ENCODE data around the gene LDLR. TPM values are rescaled to one million over a fixed set of nuclear protein-coding genes. Genes with fewer than 3 reads are reported as not detected.

The LDLR gene
- total RNA-seq, 2 donors from 2014 or later = 65.0 to 190 TPM

DNA sequence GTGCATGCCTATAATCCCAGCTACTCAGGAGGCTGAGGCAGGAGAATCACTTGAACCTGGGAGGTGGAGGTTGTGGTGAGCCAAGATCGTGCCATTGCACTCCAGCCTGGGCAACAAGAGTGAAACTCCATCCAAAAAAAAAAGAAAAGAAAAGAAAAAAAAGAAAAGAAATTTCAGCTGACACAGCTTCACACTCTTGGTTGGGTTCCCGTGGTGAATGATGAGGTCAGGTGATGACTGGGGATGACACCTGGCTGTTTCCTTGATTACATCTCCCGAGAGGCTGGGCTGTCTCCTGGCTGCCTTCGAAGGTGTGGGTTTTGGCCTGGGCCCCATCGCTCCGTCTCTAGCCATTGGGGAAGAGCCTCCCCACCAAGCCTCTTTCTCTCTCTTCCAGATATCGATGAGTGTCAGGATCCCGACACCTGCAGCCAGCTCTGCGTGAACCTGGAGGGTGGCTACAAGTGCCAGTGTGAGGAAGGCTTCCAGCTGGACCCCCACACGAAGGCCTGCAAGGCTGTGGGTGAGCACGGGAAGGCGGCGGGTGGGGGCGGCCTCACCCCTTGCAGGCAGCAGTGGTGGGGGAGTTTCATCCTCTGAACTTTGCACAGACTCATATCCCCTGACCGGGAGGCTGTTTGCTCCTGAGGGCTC, 22.0 kb downstream of the LDLR start:
- Histone ChIP-seq H3K9me3 (no peaks in the 10 kb centered on the region), H3K9ac (ENCODE audit: low read depth in 2 of 2, low read length in 2 of 2) (no peak overlapping the region), H3K27me3 (no peaks in the 10 kb centered on the region), H3K4me1 (no peaks in the 10 kb centered on the region), H3K36me3 (peaks cover 78% of the 10 kb centered on the region), H3K27ac (no peak overlapping the region), H3K4me3 (no peak overlapping the region)
- intact Hi-C loops (cut with DNase I) = no loop called here
- DNase-seq = no peak
- TF ChIP-seq, protein P1, sequence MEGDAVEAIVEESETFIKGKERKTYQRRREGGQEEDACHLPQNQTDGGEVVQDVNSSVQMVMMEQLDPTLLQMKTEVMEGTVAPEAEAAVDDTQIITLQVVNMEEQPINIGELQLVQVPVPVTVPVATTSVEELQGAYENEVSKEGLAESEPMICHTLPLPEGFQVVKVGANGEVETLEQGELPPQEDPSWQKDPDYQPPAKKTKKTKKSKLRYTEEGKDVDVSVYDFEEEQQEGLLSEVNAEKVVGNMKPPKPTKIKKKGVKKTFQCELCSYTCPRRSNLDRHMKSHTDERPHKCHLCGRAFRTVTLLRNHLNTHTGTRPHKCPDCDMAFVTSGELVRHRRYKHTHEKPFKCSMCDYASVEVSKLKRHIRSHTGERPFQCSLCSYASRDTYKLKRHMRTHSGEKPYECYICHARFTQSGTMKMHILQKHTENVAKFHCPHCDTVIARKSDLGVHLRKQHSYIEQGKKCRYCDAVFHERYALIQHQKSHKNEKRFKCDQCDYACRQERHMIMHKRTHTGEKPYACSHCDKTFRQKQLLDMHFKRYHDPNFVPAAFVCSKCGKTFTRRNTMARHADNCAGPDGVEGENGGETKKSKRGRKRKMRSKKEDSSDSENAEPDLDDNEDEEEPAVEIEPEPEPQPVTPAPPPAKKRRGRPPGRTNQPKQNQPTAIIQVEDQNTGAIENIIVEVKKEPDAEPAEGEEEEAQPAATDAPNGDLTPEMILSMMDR (IDR thresholded peaks at IDR 0.05) = no peak

DNA sequence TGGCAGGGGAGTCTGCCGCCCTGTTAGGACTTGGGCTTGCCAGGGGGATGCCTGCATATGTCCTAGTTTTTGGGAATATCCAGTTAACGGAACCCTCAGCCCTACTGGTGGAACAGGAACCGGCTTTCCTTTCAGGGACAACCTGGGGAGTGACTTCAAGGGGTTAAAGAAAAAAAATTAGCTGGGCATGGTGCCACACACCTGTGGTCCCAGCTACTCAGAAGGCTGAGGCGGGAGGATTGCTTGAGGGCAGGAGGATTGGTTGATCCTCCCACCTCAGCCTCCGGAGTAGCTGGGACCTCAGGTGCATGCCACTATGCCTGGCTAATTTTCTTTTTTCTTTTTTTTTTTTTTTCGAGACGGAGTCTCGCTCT, 22.5 kb downstream of the LDLR start:
- no peak overlapping the region for H3K27ac ChIP-seq
- intact Hi-C loops (cut with DNase I) = no loop called here
- no peaks in the 10 kb centered on the region for H3K27me3 ChIP-seq
- DNase-seq = no peak
- peaks cover 77% of the 10 kb centered on the region for H3K36me3 ChIP-seq
- H3K9ac ChIP-seq (ENCODE audit: low read depth in 2 of 2, low read length in 2 of 2) = no peak overlapping the region
- H3K9me3 ChIP-seq = no peaks in the 10 kb centered on the region
- H3K4me1 ChIP-seq = no peaks in the 10 kb centered on the region
- TF ChIP-seq, protein P1 (IDR thresholded peaks at IDR 0.05) = no peak
- H3K4me3 ChIP-seq = no peak overlapping the region

DNA sequence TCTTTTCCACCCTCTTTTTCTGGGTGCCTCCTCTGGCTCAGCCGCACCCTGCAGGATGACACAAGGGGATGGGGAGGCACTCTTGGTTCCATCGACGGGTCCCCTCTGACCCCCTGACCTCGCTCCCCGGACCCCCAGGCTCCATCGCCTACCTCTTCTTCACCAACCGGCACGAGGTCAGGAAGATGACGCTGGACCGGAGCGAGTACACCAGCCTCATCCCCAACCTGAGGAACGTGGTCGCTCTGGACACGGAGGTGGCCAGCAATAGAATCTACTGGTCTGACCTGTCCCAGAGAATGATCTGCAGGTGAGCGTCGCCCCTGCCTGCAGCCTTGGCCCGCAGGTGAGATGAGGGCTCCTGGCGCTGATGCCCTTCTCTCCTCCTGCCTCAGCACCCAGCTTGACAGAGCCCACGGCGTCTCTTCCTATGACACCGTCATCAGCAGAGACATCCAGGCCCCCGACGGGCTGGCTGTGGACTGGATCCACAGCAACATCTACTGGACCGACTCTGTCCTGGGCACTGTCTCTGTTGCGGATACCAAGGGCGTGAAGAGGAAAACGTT, 24.0 kb downstream of the LDLR start:
- no peak overlapping the region for H3K27ac ChIP-seq
- TF ChIP-seq, protein P1 (IDR thresholded peaks at IDR 0.05) = no peak
- no peaks in the 10 kb centered on the region for H3K27me3 ChIP-seq
- H3K9ac ChIP-seq (ENCODE audit: low read depth in 2 of 2, low read length in 2 of 2) = no peak overlapping the region
- intact Hi-C loops (cut with DNase I) = no loop called here
- no peaks in the 10 kb centered on the region for H3K4me1 ChIP-seq
- no peak overlapping the region for H3K4me3 ChIP-seq
- no peaks in the 10 kb centered on the region for H3K9me3 ChIP-seq
- DNase-seq = no peak
- peaks cover 72% of the 10 kb centered on the region for H3K36me3 ChIP-seq

DNA sequence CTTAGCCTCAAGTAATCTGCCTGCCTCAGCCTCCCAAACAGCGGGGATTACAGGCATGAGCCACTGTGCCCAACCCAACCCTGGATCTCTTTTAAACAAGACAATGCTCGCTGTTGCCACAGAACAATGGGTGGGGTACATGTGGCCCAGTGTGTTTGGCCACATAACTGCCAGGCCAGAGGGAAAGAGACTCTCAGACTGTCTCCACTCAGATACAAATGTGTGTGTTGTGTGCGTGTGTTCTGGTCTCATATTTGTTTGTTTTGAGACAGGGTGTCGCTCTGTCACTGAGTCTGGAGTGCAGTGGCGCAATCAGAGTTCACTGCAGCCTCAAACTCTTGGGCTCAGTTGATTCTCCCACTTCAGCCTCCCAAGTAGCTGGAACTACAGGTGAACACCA, 25.8 kb downstream of the LDLR start:
- DNase-seq = no peak
- Histone ChIP-seq H3K9ac (ENCODE audit: low read depth in 2 of 2, low read length in 2 of 2) (no peak overlapping the region), H3K9me3 (no peaks in the 10 kb centered on the region), H3K4me1 (no peaks in the 10 kb centered on the region), H3K27me3 (no peaks in the 10 kb centered on the region), H3K36me3 (peaks cover 57% of the 10 kb centered on the region), H3K4me3 (no peak overlapping the region), H3K27ac (no peak overlapping the region)
- TF ChIP-seq, protein P1 (IDR thresholded peaks at IDR 0.05) = no peak
- intact Hi-C loops (cut with DNase I) = no loop called here

DNA sequence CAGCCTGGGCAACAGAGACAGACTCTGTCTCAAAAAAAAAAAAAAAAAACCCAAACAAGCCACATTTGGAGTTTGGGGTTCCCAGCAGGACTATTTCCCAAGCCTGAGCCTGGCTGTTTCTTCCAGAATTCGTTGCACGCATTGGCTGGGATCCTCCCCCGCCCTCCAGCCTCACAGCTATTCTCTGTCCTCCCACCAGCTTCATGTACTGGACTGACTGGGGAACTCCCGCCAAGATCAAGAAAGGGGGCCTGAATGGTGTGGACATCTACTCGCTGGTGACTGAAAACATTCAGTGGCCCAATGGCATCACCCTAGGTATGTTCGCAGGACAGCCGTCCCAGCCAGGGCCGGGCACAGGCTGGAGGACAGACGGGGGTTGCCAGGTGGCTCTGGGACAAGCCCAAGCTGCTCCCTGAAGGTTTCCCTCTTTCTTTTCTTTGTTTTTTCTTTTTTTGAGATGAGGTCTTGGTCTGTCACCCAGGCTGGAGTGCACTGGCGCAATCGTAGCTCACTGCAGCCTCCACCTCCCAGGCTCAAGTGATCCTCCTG, 26.7 kb downstream of the LDLR start:
- Histone ChIP-seq H3K27me3 (no peaks in the 10 kb centered on the region), H3K36me3 (peaks cover 57% of the 10 kb centered on the region), H3K27ac (no peak overlapping the region), H3K9ac (ENCODE audit: low read depth in 2 of 2, low read length in 2 of 2) (no peak overlapping the region), H3K4me3 (no peak overlapping the region), H3K9me3 (no peaks in the 10 kb centered on the region), H3K4me1 (no peaks in the 10 kb centered on the region)
- intact Hi-C loops (cut with DNase I) = no loop called here
- TF ChIP-seq, protein P1 (IDR thresholded peaks at IDR 0.05) = no peak
- DNase-seq = no peak
